ENCODE measurements around the gene FKBP2.

FKBP2 gene

GRCh38 chr11:64251016-64251752, 10.3 kb downstream of the FKBP2 start, which contains the start of gene PLCB3:
PLCB3 (plus strand) TSS chr11:64251530; CDS start chr11:64251650, 120 bp downstream.
- peak; percentile 45; the same call in 1 of the 2 replicates for TF ChIP-seq CTCF (IDR thresholded peaks at IDR 0.05; ENCODE audit: low read depth, low read length)
- H3K4me3 ChIP-seq (ENCODE audit: low read depth, low read length) = peak within 1 kb of the TSS; percentile 87

GRCh38 chr11:64251753-64252002, 10.8 kb downstream of the FKBP2 start:
- TF ChIP-seq CTCF (IDR thresholded peaks at IDR 0.05; ENCODE audit: low read depth, low read length) = no peak

DNA sequence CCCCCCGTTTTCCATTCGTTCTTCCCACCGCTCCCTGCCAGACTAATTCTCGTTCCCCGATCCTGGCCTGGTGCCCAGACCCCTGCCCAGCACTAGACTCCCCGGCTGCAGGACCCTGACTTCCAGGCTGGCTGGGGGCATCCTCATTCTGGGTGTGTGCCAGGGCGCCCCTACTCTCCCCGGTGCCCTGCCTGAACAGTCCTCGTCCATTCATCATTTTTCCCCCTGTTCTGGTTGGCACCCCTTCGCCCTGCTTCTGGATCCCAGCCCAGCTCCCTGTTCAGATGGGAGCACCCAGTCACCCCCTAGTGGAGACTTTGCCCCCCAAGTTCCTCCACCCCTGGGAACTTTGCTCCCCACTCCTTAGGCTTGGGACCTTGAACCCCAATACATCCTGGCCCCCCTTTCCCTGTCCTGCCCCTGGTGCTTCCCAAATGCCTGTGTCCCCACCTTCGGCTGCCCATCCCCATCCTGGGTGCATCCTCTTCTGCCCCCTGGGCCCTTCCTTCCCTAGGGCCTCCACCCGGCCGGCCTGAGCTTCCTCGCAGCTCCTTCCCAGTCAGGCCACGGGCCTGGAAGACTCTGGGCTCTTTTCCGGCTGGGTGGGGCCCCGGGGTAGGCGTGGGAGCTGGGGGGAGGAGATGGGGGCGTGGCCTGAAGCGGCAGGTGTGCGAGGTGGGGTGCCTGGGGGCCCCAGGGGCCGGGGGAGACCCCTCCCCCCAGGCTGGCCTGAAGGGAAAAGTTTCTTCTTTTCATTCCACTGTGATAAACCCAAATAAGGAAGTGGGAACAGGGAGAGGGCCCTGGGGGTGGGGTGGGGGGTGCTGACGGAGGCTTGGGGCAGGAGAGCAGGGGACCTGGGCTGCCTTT, 11.3 kb downstream of the FKBP2 start:
- peak overlapping the region; percentile 87 for H3K4me3 ChIP-seq (ENCODE audit: low read depth, low read length)

More at GRCh38 chr11:64251753-64252002, 10.8 kb downstream of the FKBP2 start:
- H3K4me3 ChIP-seq (ENCODE audit: low read depth, low read length) = peak overlapping the region; percentile 87

GRCh38 chr11:64253043-64253442, 12.1 kb downstream of the FKBP2 start:
- peak overlapping the region; percentile 87 for H3K4me3 ChIP-seq (ENCODE audit: low read depth, low read length)
- TF ChIP-seq CTCF (IDR thresholded peaks at IDR 0.05; ENCODE audit: low read depth, low read length) = no peak

More for the DNA sequence above, 11.3 kb downstream of the FKBP2 start:
- peak; percentile 54 for TF ChIP-seq CTCF (IDR thresholded peaks at IDR 0.05; ENCODE audit: low read depth, low read length)

GRCh38 chr11:64253481-64253880, 12.6 kb downstream of the FKBP2 start:
- no peak for TF ChIP-seq CTCF (IDR thresholded peaks at IDR 0.05; ENCODE audit: low read depth, low read length)
- no peak overlapping the region for H3K4me3 ChIP-seq (ENCODE audit: low read depth, low read length)

GRCh38 chr11:64254326-64254725, 13.4 kb downstream of the FKBP2 start:
- no peak for TF ChIP-seq CTCF (IDR thresholded peaks at IDR 0.05; ENCODE audit: low read depth, low read length)
- H3K4me3 ChIP-seq (ENCODE audit: low read depth, low read length) = no peak overlapping the region

Data from WI38 (cell line).